Upper lobe of left lung (tissue), 6 donors: ENCODE measurements around the gene ADH5. TPM values are rescaled to one million over a fixed set of nuclear protein-coding genes. Genes with fewer than 3 reads are reported as not detected.

ENCODE experiments used
- ATAC-seq, 2 donors: fragments of 200-7000 bp; cut with Tn5 transposase; one replicate each; pipeline ENCODE4 v1.9.1; 2022; ENCODE audit warnings: mild to moderate bottlenecking in 2 of 2, moderate library complexity in 2 of 2; ENCODE audit not compliant: low FRiP score in 2 of 2
- DNase-seq, 2 donors: peaks; one replicate each; pipeline ENCODE4 v3.0.0-alpha.2; 2019 to 2020
- H3K27ac ChIP-seq, 4 donors: fragments of 200-600 bp; sonication (generic); one replicate each; pipeline ENCODE4 v1.5.1; 2016 to 2019
- H3K27me3 ChIP-seq, 4 donors: fragments of 200-600 bp; sonication (generic); one replicate each; pipeline ENCODE4 v1.5.1; 2017 to 2019
- H3K36me3 ChIP-seq, 4 donors: fragments of 200-600 bp; sonication (generic); one replicate each; pipeline ENCODE4 v1.5.1; 2016 to 2019
- H3K4me1 ChIP-seq, 4 donors: fragments of 200-600 bp; sonication (generic); one replicate each; pipeline ENCODE4 v1.5.1; 2018 to 2019
- H3K4me3 ChIP-seq, 4 donors: fragments of 200-600 bp; sonication (generic); one replicate each; pipeline ENCODE4 v1.5.1; 2017 to 2019; ENCODE audit warnings: mild to moderate bottlenecking in 2 of 4, moderate library complexity in 1 of 4
- H3K9me3 ChIP-seq, 4 donors: fragments of 200-600 bp; sonication (generic); one replicate each; pipeline ENCODE4 v1.5.1; 2018 to 2019
- CTCF ChIP-seq, 6 experiments: fragments of 450-650 bp in 4 of 6; fragments of 200-600 bp in 2 of 6; sonication (generic) in 2 of 6; IDR thresholded peaks; one replicate each; pipeline ENCODE4 v1.5.1; 2016 to 2019; ENCODE audit warnings: antibody characterized with exemption in 6 of 6
- EP300 ChIP-seq, 4 donors: sonication (generic); formaldehyde crosslinking; IDR thresholded peaks; one replicate each; pipeline ENCODE4 v1.5.1; 2017; ENCODE audit warnings: antibody characterized with exemption in 4 of 4, control low read depth in 2 of 4
- POLR2A ChIP-seq, 4 donors: fragments of 450-650 bp; IDR thresholded peaks; one replicate each; pipeline ENCODE4 v1.5.1; 2016 to 2017; ENCODE audit warnings: antibody characterized with exemption in 4 of 4, mild to moderate bottlenecking in 2 of 4
- POLR2AphosphoS5 ChIP-seq, 2 donors: sonication (generic); formaldehyde crosslinking; IDR thresholded peaks; one replicate each; pipeline ENCODE4 v1.5.1; 2017; ENCODE audit warnings: antibody characterized with exemption in 2 of 2
- WGBS, 2 donors: methylation state at CpG; one replicate each; pipeline ENCODE4 v1.1.5; 2017 to 2018; 5-methylcytosine and 5-hydroxymethylcytosine counted together
- total RNA-seq, 6 donors: library from RNA; depleted of rRNA in 4 of 6; stranded (reverse); fragments of >200 nt in 4 of 6; gene quantifications; one replicate each; pipeline versions ENCODE4 v1.1.0 to v1.2.1, GENCODE V29; 2016 to 2021
- donor health status: DM: no; HTN: no; CAD: no; lungs with moderate emphysema.
- donor health status: DM: no; HTN: yes; CAD: no; lungs with severe emphysema.

Gene ADH5
- total RNA-seq, 6 donors from 2014 or later, result 46.1 to 188 (median 97.6) TPM

DNA sequence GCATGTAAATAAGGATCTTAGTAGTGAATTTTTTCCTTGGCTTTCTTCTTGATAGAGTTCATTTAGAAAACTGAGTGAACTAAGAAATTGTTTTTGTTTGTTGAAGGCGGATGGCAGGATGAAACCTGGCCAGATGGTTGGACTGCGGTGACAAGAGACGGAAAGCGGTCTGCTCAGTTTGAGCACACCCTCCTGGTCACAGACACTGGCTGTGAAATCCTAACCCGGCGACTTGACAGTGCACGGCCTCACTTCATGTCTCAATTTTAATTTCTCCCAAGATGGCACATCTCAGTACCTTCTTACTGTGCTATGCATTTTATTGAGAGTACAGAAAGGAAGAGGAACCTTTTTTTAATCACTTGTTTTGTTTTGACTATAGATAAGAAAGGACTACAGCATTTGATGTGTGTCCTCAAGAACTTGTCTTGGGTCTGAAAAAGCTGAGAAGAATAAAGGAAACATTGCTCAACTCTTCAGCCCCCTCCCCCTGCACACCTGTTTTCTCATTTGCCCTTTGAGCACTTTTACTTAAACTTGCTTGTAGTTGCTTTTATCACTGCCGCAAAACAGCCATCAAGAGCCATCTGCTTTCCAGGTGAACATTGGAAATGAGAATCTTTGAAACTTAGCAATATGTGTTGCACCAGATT lies 27.4 kb downstream of the ADH5 start:
- DNase-seq (no peak), ATAC-seq (no peak)
- TF ChIP-seq CTCF (IDR thresholded peaks at IDR 0.05), result no peak
- TF ChIP-seq EP300 (IDR thresholded peaks at IDR 0.05), result no peak
- no peak for TF ChIP-seq POLR2AphosphoS5 (IDR thresholded peaks at IDR 0.05)
- no peak for TF ChIP-seq POLR2A (IDR thresholded peaks at IDR 0.05)
- Histone ChIP-seq H3K4me1 (peaks cover 0 to 4% (median 1%) of the 10 kb centered on the region in 4 donors), H3K27me3 (no peaks in the 10 kb centered on the region), H3K36me3 (peaks cover 0 to 23% (median 11%) of the 10 kb centered on the region in 4 donors), H3K27ac (no peak overlapping the region), H3K4me3 (no peak overlapping the region), H3K9me3 (no peaks in the 10 kb centered on the region)
- 90 to 91% methylated on average over 8 of the region's 8 CpGs for WGBS, 2 donors

DNA sequence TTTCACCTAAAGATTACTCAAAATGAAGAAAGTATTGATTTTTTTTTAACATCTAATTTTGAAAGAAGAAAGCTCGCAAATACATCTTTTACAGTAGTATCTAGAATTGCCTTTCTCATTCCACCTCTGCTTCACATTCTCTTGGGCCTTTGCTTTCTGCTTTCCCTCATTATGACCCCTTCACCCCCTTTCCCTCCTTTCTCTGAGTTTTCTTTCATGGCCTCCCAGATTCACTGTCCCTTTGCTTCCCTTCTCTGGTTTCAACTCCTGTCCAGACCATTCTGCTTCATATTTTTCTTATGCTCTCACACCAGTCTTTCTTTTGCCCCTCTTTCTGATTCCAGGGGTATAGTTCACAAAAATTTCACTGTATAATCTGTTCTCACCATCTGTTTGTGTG lies 29.0 kb downstream of the ADH5 start:
- DNase-seq (no peak), ATAC-seq (no peak)
- no peak overlapping the region for H3K4me3 ChIP-seq
- no peaks in the 10 kb centered on the region for H3K9me3 ChIP-seq
- 94 to 100% methylated on average over 1 of the region's 1 CpG for WGBS, 2 donors
- H3K4me1 ChIP-seq, result peaks cover 3 to 8% (median 7%) of the 10 kb centered on the region in 4 donors
- H3K36me3 ChIP-seq, result peaks cover 0 to 20% (median 11%) of the 10 kb centered on the region in 4 donors
- H3K27me3 ChIP-seq, result no peaks in the 10 kb centered on the region
- TF ChIP-seq EP300 (IDR thresholded peaks at IDR 0.05) (no peak), CTCF (IDR thresholded peaks at IDR 0.05) (no peak), POLR2AphosphoS5 (IDR thresholded peaks at IDR 0.05) (no peak), POLR2A (IDR thresholded peaks at IDR 0.05) (no peak)
- no peak overlapping the region for H3K27ac ChIP-seq

DNA sequence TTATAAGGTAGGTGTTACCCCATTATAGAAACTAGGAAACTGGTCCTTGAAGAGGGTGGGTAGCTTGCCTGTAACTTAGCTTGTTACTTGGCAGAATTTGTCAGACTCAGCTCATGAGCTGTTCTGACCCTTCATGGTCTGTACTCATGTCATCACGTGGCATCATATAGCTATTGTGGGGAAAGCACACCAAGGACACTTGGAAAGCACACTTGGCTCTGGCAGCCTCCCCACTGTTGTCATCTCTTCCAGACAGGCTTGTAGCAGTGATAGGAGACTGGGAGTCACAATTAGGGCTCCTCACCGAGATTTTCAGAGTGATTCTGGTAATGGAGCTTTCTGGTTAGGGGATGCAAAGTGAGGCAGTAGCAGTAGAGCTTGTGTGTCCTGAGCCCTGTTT lies 30.4 kb downstream of the ADH5 start:
- ATAC-seq, result no peak
- H3K27ac ChIP-seq, result no peak overlapping the region
- H3K27me3 ChIP-seq, result no peaks in the 10 kb centered on the region
- WGBS, 2 donors, result 89 to 95% methylated on average over 2 of the region's 2 CpGs
- peaks cover 3 to 8% (median 7%) of the 10 kb centered on the region in 4 donors for H3K4me1 ChIP-seq
- DNase-seq, result no peak
- H3K36me3 ChIP-seq, result peaks cover 0 to 22% (median 11%) of the 10 kb centered on the region in 4 donors
- TF ChIP-seq POLR2A (IDR thresholded peaks at IDR 0.05) (no peak), POLR2AphosphoS5 (IDR thresholded peaks at IDR 0.05) (no peak), EP300 (IDR thresholded peaks at IDR 0.05) (no peak), CTCF (IDR thresholded peaks at IDR 0.05) (no peak)
- H3K4me3 ChIP-seq, result no peak overlapping the region
- no peaks in the 10 kb centered on the region for H3K9me3 ChIP-seq

DNA sequence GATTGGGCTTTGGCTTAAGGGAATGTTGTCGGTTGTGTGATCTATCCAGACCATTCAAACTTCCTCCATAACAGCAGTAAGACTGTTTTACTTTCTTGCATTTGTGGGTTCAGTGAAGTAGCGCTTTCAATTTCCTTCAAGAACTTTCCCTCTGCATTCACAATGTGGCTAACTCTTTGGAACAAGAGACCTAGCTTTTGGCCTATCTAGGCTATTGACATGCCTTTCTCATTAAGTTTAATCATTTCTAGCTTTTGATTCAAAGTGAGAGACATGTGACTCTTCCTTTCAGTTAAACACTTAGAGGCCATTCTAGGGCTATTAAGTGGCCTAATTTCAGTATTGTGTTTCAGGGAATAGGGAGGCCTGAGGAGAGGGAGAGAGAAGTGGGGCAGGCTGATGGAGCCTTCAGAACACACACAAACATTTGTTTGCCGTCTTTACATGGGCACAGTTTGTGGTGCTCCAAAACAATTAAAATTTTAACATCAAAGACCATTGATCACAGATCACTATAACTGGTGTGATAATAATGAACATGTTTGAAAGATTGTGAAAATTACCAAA lies 34.1 kb downstream of the ADH5 start:
- Histone ChIP-seq H3K27ac (peak overlapping the region in 2 of 4 donors; percentile 21 to 43), H3K9me3 (no peaks in the 10 kb centered on the region), H3K27me3 (no peaks in the 10 kb centered on the region), H3K4me1 (peaks cover 3 to 7% (median 4%) of the 10 kb centered on the region in 4 donors), H3K36me3 (peaks cover 0 to 43% (median 10%) of the 10 kb centered on the region in 4 donors), H3K4me3 (no peak overlapping the region)
- TF ChIP-seq CTCF (IDR thresholded peaks at IDR 0.05), result no peak
- TF ChIP-seq POLR2A (IDR thresholded peaks at IDR 0.05), result no peak
- no peak for TF ChIP-seq EP300 (IDR thresholded peaks at IDR 0.05)
- TF ChIP-seq POLR2AphosphoS5 (IDR thresholded peaks at IDR 0.05), result no peak
- 64 to 72% methylated on average over 3 of the region's 3 CpGs for WGBS, 2 donors
- ATAC-seq (peak in 1 of 2 donors; percentile 61), DNase-seq (no peak)
